Myocyte (in vitro differentiated cells): ENCODE results near the gene KHDC4. TPM values are rescaled to one million over a fixed set of nuclear protein-coding genes. Genes with fewer than 3 reads are reported as not detected.
"Not testable (repeated sequence)": the region's sequence is repeated elsewhere in the genome, so short reads cannot be mapped to it uniquely, and the experiment has no call there.

Experiments used
- DNase-seq: peaks from one replicate; pipeline ENCODE4 v3.0.0-alpha.2; 2012; ENCODE audit warnings: low read depth
- total RNA-seq: library from RNA; depleted of rRNA; stranded (reverse); fragments of >200 nt; gene quantifications from 2 replicates; pipeline ENCODE4 v1.2.3, GENCODE V29; 2014

The KHDC4 gene
- total RNA-seq, 1 donor from 2014 or later: 50.6 TPM

- no peak for DNase-seq
Measured at GRCh38 chr1:155941845-155942531, 7.8 kb upstream of the KHDC4 start.

- DNase-seq: peak; percentile 45
Measured at GRCh38 chr1:155940993-155941844, 7.0 kb upstream of the KHDC4 start, which contains the start of gene RXFP4. RXFP4 (plus strand) TSS chr1:155941638; CDS start chr1:155941710, 72 bp downstream.

- DNase-seq: peak; percentile 45
Measured at GRCh38 chr1:155940482-155940992, 6.3 kb upstream of the KHDC4 start.

- peak; percentile 81 for DNase-seq
Measured at GRCh38 chr1:155938220-155938627, 4.0 kb upstream of the KHDC4 start.

GRCh38 chr1:155934936-155935590 lies 850 bp upstream of the KHDC4 start:
- no peak for DNase-seq

- no peak for DNase-seq
Measured at GRCh38 chr1:155933591-155934096, 569 bp downstream of the KHDC4 start.

GRCh38 chr1:155932487-155932886 lies 1.7 kb downstream of the KHDC4 start:
- DNase-seq: no peak

- DNase-seq: no peak
Measured at GRCh38 chr1:155932081-155932480, 2.1 kb downstream of the KHDC4 start.

GRCh38 chr1:155931332-155932038 lies 2.7 kb downstream of the KHDC4 start:
- DNase-seq: no peak

GRCh38 chr1:155930725-155931124 lies 3.5 kb downstream of the KHDC4 start:
- not testable (repeated sequence) for DNase-seq

GRCh38 chr1:155929057-155929456 lies 5.2 kb downstream of the KHDC4 start:
- DNase-seq: no peak

- no peak for DNase-seq
Measured at GRCh38 chr1:155925506-155925905, 8.7 kb downstream of the KHDC4 start.

GRCh38 chr1:155920717-155921116 lies 13.5 kb downstream of the KHDC4 start:
- no peak for DNase-seq

GRCh38 chr1:155919801-155920200 lies 14.4 kb downstream of the KHDC4 start:
- no peak for DNase-seq

- no peak for DNase-seq
Measured at GRCh38 chr1:155918660-155919059, 15.6 kb downstream of the KHDC4 start.

GRCh38 chr1:155913969-155914757 lies 20.1 kb downstream of the KHDC4 start:
- DNase-seq: peak; percentile 83

- DNase-seq: peak; percentile 22
Measured at GRCh38 chr1:155912056-155912536, 22.1 kb downstream of the KHDC4 start.

- peak; percentile 89 for DNase-seq
Measured at GRCh38 chr1:155911156-155912055, 22.8 kb downstream of the KHDC4 start, which contains the start of gene RIT1. RIT1 (minus strand) TSS chr1:155911349; CDS start chr1:155910761, 588 bp downstream.
